ENCODE measurements around the gene SOX11. TPM values are rescaled to one million over a fixed set of nuclear protein-coding genes. Genes with fewer than 3 reads are reported as not detected.

The SOX11 gene
- total and polyA plus RNA-seq, 2 experiments from 2014 or later = 3.0 to 20.7 TPM

DNA sequence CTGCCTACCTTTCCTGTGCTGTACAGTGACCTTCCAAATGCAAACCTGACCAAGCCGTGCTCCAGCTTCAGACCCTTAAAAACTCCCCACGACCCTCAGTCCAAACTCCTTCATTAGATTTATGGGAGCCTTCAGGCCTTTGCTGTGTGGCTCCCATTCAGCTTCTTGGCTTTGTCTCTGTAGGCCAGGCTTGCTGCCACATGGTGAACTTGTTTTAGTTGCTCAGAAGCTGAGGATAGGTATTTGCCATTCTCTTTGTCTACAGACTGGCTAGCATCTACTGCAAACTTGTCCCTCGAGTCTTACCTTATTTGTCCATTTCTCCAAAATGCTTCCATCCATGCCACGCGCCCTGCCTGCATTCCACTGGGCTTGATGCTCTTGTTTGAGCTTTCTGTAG is 49.1 kb downstream of the SOX11 start:
- Histone ChIP-seq H3K27ac (no peak overlapping the region), H3K4me1 (ENCODE audit: insufficient read depth) (no peaks in the 10 kb centered on the region), H3K36me3 (replicated peaks; ENCODE audit: insufficient read depth, low read depth) (no peaks in the 10 kb centered on the region), H3K9me2 (replicated peaks; ENCODE audit: insufficient read depth) (no peaks in the 10 kb centered on the region), H3K4me2 (no peak overlapping the region), H2AFZ (no peak overlapping the region), H3K9me3 (ENCODE audit: low read depth) (no peaks in the 10 kb centered on the region), H4K20me1 (ENCODE audit: insufficient read depth, poor library complexity, severe bottlenecking) (no peaks in the 10 kb centered on the region), H3K79me2 (no peaks in the 10 kb centered on the region), H3K27me3 (no peaks in the 10 kb centered on the region), H3K4me3 (no peak overlapping the region)
- WGBS (ENCODE audit: low lambda C conversion rate, missing lambda C conversion rate) = 95% methylated on average over 5 of the region's 5 CpGs
- DNase-seq (ENCODE audit: low spot score) = no peak
- TF ChIP-seq EZH2phosphoT487 (IDR thresholded peaks at IDR 0.05; ENCODE audit: low read depth, severe bottlenecking, unreplicated experiment) = no peak
- no peak for TF ChIP-seq EZH2 (IDR thresholded peaks at IDR 0.05; ENCODE audit: borderline replicate concordance)
- TF ChIP-seq, protein P1, sequence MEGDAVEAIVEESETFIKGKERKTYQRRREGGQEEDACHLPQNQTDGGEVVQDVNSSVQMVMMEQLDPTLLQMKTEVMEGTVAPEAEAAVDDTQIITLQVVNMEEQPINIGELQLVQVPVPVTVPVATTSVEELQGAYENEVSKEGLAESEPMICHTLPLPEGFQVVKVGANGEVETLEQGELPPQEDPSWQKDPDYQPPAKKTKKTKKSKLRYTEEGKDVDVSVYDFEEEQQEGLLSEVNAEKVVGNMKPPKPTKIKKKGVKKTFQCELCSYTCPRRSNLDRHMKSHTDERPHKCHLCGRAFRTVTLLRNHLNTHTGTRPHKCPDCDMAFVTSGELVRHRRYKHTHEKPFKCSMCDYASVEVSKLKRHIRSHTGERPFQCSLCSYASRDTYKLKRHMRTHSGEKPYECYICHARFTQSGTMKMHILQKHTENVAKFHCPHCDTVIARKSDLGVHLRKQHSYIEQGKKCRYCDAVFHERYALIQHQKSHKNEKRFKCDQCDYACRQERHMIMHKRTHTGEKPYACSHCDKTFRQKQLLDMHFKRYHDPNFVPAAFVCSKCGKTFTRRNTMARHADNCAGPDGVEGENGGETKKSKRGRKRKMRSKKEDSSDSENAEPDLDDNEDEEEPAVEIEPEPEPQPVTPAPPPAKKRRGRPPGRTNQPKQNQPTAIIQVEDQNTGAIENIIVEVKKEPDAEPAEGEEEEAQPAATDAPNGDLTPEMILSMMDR (IDR thresholded peaks at IDR 0.05; ENCODE audit: poor library complexity) = no peak

DNA sequence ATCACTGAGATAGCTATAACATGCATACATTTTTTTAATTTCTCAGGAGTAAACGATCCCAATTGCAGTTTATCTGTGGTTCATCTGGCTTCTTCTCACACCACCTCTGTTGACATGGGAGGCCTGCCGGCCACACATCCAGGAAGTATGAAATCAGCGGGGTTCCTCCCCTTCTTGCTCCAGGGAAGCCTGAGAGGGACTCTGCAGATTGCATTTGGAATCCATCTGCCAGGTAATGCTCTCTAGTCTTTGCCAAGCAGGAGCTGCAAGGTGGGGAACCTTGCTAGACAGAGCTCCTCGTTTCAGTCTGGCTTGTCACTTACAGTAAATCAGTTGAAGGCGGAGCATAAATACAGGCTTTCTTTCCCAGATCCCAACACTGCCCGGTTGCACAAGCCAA is 49.9 kb downstream of the SOX11 start:
- Histone ChIP-seq H3K4me1 (ENCODE audit: insufficient read depth) (no peaks in the 10 kb centered on the region), H3K27me3 (no peaks in the 10 kb centered on the region), H3K4me3 (no peak overlapping the region), H3K79me2 (no peaks in the 10 kb centered on the region), H3K27ac (no peak overlapping the region), H4K20me1 (ENCODE audit: insufficient read depth, poor library complexity, severe bottlenecking) (no peaks in the 10 kb centered on the region), H3K9me3 (ENCODE audit: low read depth) (no peaks in the 10 kb centered on the region), H2AFZ (peak overlapping the region; percentile 42), H3K4me2 (no peak overlapping the region), H3K36me3 (replicated peaks; ENCODE audit: insufficient read depth, low read depth) (no peaks in the 10 kb centered on the region), H3K9me2 (replicated peaks; ENCODE audit: insufficient read depth) (no peaks in the 10 kb centered on the region)
- no peak for TF ChIP-seq EZH2 (IDR thresholded peaks at IDR 0.05; ENCODE audit: borderline replicate concordance)
- TF ChIP-seq EZH2phosphoT487 (IDR thresholded peaks at IDR 0.05; ENCODE audit: low read depth, severe bottlenecking, unreplicated experiment) = no peak
- TF ChIP-seq, protein P1 (IDR thresholded peaks at IDR 0.05; ENCODE audit: poor library complexity) = no peak
- 42% methylated on average over 6 of the region's 6 CpGs for WGBS (ENCODE audit: low lambda C conversion rate, missing lambda C conversion rate)
- DNase-seq (ENCODE audit: low spot score) = no peak

DNA sequence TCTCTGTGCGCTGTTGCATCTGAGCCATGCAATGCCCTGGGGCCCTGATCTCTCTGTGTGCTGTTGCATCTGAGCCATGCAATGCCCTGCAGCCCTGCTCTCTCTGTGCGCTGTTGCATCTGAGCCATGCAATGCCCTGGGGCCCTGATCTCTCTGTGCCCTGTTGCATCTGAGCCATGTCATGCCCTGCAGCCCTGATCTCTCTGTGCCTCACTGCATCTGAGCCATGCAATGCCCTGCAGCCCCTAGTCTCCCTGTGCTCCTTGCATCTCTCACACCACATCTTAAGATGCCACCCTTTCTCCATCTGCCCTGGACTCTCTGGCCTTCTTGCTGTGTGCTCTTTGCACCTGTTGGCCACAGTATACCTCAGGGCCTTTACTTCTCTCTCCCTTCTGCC is 56.2 kb downstream of the SOX11 start:
- Histone ChIP-seq H4K20me1 (ENCODE audit: insufficient read depth, poor library complexity, severe bottlenecking) (no peaks in the 10 kb centered on the region), H3K27ac (no peak overlapping the region), H3K79me2 (no peaks in the 10 kb centered on the region), H3K4me3 (no peak overlapping the region), H2AFZ (no peak overlapping the region), H3K9me2 (replicated peaks; ENCODE audit: insufficient read depth) (no peaks in the 10 kb centered on the region), H3K9me3 (ENCODE audit: low read depth) (no peaks in the 10 kb centered on the region), H3K4me1 (ENCODE audit: insufficient read depth) (no peaks in the 10 kb centered on the region), H3K36me3 (replicated peaks; ENCODE audit: insufficient read depth, low read depth) (no peaks in the 10 kb centered on the region), H3K4me2 (no peak overlapping the region), H3K27me3 (no peaks in the 10 kb centered on the region)
- no peak for DNase-seq (ENCODE audit: low spot score)
- WGBS (ENCODE audit: low lambda C conversion rate, missing lambda C conversion rate) = 96% methylated on average over 2 of the region's 2 CpGs
- TF ChIP-seq, protein P1 (IDR thresholded peaks at IDR 0.05; ENCODE audit: poor library complexity) = no peak

DNA sequence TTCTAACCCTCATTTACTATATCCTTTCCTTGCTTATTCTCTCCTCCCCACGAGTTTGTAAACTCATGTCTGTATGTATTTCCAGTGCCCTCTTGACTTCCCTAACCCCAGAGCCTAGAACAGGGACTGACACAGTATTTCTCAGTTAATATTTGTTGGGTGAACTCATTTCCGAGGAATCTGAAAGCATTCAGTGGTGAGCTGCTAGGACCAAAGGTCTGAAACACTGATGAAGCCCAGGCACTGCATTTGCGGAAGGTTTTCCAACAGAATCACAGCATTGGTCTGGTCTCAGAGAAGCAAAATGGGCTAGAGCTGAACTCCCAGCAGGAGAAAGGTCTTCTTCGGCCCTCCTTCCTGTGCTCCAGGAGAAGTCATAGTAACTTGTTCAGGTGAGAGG is 56.8 kb downstream of the SOX11 start:
- Histone ChIP-seq H3K9me2 (replicated peaks; ENCODE audit: insufficient read depth) (no peaks in the 10 kb centered on the region), H3K4me1 (ENCODE audit: insufficient read depth) (no peaks in the 10 kb centered on the region), H3K4me2 (no peak overlapping the region), H3K79me2 (no peaks in the 10 kb centered on the region), H3K4me3 (no peak overlapping the region), H2AFZ (no peak overlapping the region), H3K27me3 (no peaks in the 10 kb centered on the region), H3K27ac (no peak overlapping the region), H4K20me1 (ENCODE audit: insufficient read depth, poor library complexity, severe bottlenecking) (no peaks in the 10 kb centered on the region), H3K9me3 (ENCODE audit: low read depth) (no peaks in the 10 kb centered on the region), H3K36me3 (replicated peaks; ENCODE audit: insufficient read depth, low read depth) (no peaks in the 10 kb centered on the region)
- 72% methylated on average over 4 of the region's 4 CpGs for WGBS (ENCODE audit: low lambda C conversion rate, missing lambda C conversion rate)
- no peak for DNase-seq (ENCODE audit: low spot score)
- TF ChIP-seq EZH2 (IDR thresholded peaks at IDR 0.05; ENCODE audit: borderline replicate concordance) (no peak), EZH2phosphoT487 (IDR thresholded peaks at IDR 0.05; ENCODE audit: low read depth, severe bottlenecking, unreplicated experiment) (no peak)
- TF ChIP-seq, protein P1 (IDR thresholded peaks at IDR 0.05; ENCODE audit: poor library complexity) = no peak
